ENCODE data around the gene LRP2.

DNA sequence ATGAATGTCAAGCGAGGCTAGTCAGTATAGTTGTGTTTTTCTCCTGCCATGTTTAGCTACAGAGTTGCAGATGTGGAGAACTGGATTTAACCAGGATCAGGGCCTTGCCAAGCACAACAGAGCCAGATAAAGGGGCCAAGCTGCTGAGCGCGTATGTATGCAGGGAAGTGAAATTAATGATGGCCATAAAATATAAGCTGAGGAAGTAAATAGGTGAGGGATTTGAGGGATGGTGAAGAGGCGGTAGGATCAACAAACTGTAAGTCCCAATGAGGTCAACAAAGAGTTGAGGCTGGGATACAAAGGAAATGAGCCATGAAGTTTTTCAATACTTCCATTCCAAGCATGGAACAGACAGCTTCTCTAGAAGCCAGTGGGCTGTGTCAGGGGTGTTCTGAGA, 10.6 kb downstream of the LRP2 start:
- TF ChIP-seq POLR2AphosphoS5 (IDR thresholded peaks at IDR 0.05; ENCODE audit: borderline replicate concordance, low read depth, low read length) (no peak), EZH2 (IDR thresholded peaks at IDR 0.05) (no peak)

Measured in SK-N-MC (cell line).